GM23338 (cell line): ENCODE data around the gene HOXA10. TPM values are rescaled to one million over a fixed set of nuclear protein-coding genes. Genes with fewer than 3 reads are reported as not detected.

ENCODE experiments used
- ATAC-seq: fragments of 200-7000 bp; cut with Tn5 transposase; 3 replicates; pipeline ENCODE4 v1.9.1; 2020
- DNase-seq: peaks from one replicate; pipeline ENCODE4 v3.0.0-alpha.2; 2015; ENCODE audit warnings: low spot score
- H2AFZ ChIP-seq: fragments of 200-600 bp; sonication (generic); 2 replicates; pipeline ENCODE4 v1.8.0; 2016; ENCODE audit warnings: antibody characterized with exemption, mild to moderate bottlenecking, moderate library complexity
- H3F3A ChIP-seq: fragments of 200-600 bp; sonication (generic); replicated peaks from 2 replicates; pipeline ENCODE4 v1.8.0; 2017; ENCODE audit warnings: antibody characterized with exemption, mixed run types, low read depth
- H3K27ac ChIP-seq: fragments of 200-600 bp; sonication (generic); 2 replicates; pipeline ENCODE4 v1.6.1; 2016; ENCODE audit warnings: low read depth
- H3K27me3 ChIP-seq: fragments of 200-600 bp; sonication (generic); 2 replicates; pipeline ENCODE4 v1.8.0; 2016; ENCODE audit warnings: mild to moderate bottlenecking, mixed run types, moderate library complexity; ENCODE audit not compliant: insufficient read depth
- H3K36me3 ChIP-seq: fragments of 200-600 bp; sonication (generic); 2 replicates; pipeline ENCODE4 v1.8.0; 2016; ENCODE audit warnings: mild to moderate bottlenecking; ENCODE audit not compliant: insufficient read depth
- H3K4me1 ChIP-seq: fragments of 200-600 bp; sonication (generic); 2 replicates; pipeline ENCODE4 v1.8.0; 2016; ENCODE audit warnings: mild to moderate bottlenecking, moderate library complexity; ENCODE audit not compliant: insufficient read depth
- H3K4me2 ChIP-seq: fragments of 200-600 bp; sonication (generic); 2 replicates; pipeline ENCODE4 v1.7.1; 2017; ENCODE audit warnings: mixed run types
- H3K4me3 ChIP-seq: fragments of 200-600 bp; sonication (generic); 2 replicates; pipeline ENCODE4 v1.6.1; 2016; ENCODE audit warnings: mixed run types
- H3K79me2 ChIP-seq: fragments of 200-600 bp; sonication (generic); replicated peaks from 2 replicates; pipeline ENCODE4 v1.8.0; 2017; ENCODE audit warnings: mild to moderate bottlenecking; ENCODE audit not compliant: insufficient read depth
- H3K9me2 ChIP-seq: fragments of 200-600 bp; sonication (generic); 2 replicates; pipeline ENCODE4 v1.8.0; 2017; ENCODE audit not compliant: insufficient read depth
- H4K20me1 ChIP-seq: fragments of 200-600 bp; sonication (generic); replicated peaks from 2 replicates; pipeline ENCODE4 v1.8.0; 2017; ENCODE audit warnings: mild to moderate bottlenecking; ENCODE audit not compliant: insufficient read depth
- H3K27ac Mint-ChIP-seq: 2 replicates; pipeline ENCODE4 v1.8.0; 2020; ENCODE audit warnings: inconsistent platforms, mild to moderate bottlenecking, moderate library complexity, mixed read lengths
- H3K27me3 Mint-ChIP-seq: 3 replicates; pipeline ENCODE4 v1.8.0; 2022; ENCODE audit warnings: low read depth, mild to moderate bottlenecking, moderate library complexity, mixed read lengths, inconsistent platforms; ENCODE audit not compliant: insufficient read depth, poor library complexity
- H3K36me3 Mint-ChIP-seq: 3 replicates; pipeline ENCODE4 v1.8.0; 2021; ENCODE audit warnings: low read depth, mild to moderate bottlenecking, inconsistent platforms, moderate library complexity, mixed read lengths
- H3K4me1 Mint-ChIP-seq: 3 replicates; pipeline ENCODE4 v1.8.0; 2020; ENCODE audit warnings: mild to moderate bottlenecking, inconsistent platforms, mixed read lengths
- H3K4me3 Mint-ChIP-seq: 3 replicates; pipeline ENCODE4 v1.8.0; 2021; ENCODE audit warnings: moderate library complexity, mild to moderate bottlenecking, inconsistent platforms, mixed read lengths
- H3K9me3 Mint-ChIP-seq: 3 replicates; pipeline ENCODE4 v1.8.0; 2020; ENCODE audit warnings: moderate library complexity, mild to moderate bottlenecking, inconsistent platforms, mixed read lengths
- EZH2 ChIP-seq: fragments of 200-600 bp; sonication (generic); IDR thresholded peaks from one replicate; pipeline ENCODE4 v1.8.0; 2017; ENCODE audit warnings: antibody characterized with exemption, mild to moderate bottlenecking, low read depth; ENCODE audit not compliant: unreplicated experiment
- EZH2phosphoT487 ChIP-seq: fragments of 200-600 bp; sonication (generic); IDR thresholded peaks from one replicate; pipeline ENCODE4 v1.8.1; 2018; ENCODE audit warnings: antibody characterized with exemption; ENCODE audit not compliant: unreplicated experiment
- JUNB ChIP-seq: IDR thresholded peaks from one replicate; pipeline ENCODE4 v1.6.1; 2016; ENCODE audit warnings: antibody characterized with exemption; ENCODE audit not compliant: unreplicated experiment
- STAT1 ChIP-seq: IDR thresholded peaks from one replicate; pipeline ENCODE4 v1.6.1; 2016; ENCODE audit warnings: antibody characterized with exemption; ENCODE audit not compliant: unreplicated experiment
- ZNF462 ChIP-seq: fragments of 250-450 bp; sonication (Bioruptor Pico); IDR thresholded peaks from 2 replicates; pipeline ENCODE4 v1.5.0; 2020; ENCODE audit warnings: mild to moderate bottlenecking, moderate library complexity
- polyA plus RNA-seq: library from polyadenylated mRNA; unstranded; fragments of >200 nt; fragmentation: Nextera tagmentation; extraction: Ambion mirVana; gene quantifications from 2 replicates; pipeline ENCODE4 v1.2.1, GENCODE V29; 2016
- total RNA-seq: library from RNA; depleted of rRNA; stranded (reverse); fragments of >200 nt; shearing (Covaris generic); gene quantifications from 2 replicates; pipeline ENCODE4 v1.2.3, GENCODE V29; 2014
- TF ChIP-seq, protein P1 (sequence below): IDR thresholded peaks from 2 replicates; pipeline ENCODE4 v1.6.1; 2016; ENCODE audit warnings: antibody characterized with exemption
- TF ChIP-seq, protein P2 (sequence below), 2 experiments: fragments of 200-600 bp in 1 of 2; sonication (generic) in 1 of 2; conservative IDR thresholded peaks; 2 replicates each; pipeline versions ENCODE4 v1.5.1 to v1.6.1; 2016 to 2017; ENCODE audit warnings: antibody characterized with exemption in 2 of 2, low read depth in 2 of 2, mild to moderate bottlenecking in 2 of 2, moderate library complexity in 1 of 2

The HOXA10 gene
- total and polyA plus RNA-seq, 2 experiments from 2014 or later = not detected

DNA sequence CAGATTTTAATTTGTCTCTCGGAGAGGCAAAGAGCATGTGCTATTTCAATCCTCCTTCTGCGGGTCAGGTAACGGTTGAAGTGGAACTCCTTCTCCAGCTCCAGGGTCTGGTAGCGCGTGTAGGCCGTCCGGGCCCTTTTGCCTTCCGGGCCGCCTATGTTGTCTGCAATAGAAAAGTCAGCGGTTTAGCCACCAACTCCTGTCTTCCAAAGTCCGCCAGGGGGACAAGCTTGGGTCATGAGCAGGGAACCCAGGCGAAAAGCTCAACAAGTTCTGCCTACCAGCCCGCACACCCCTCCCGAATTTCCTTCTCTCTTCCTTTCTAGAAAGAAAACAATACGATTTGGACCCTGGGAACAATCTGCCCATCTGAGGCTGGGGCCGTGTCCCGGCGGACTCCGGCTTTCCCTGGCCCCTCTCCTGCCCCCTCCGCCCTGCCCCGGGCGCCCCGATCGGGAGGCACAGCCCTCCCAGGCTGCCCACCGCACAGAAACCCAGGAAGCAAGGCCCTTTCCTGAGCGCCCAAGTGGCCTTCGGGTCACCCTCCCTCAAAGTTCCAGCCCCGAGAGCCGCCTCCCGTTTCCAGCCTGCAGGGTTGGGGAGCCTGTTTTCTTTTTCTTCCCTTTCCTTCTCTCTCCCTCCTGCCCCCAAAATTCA lies 32.1 kb downstream of the HOXA10 start:
- DNase-seq = peak; percentile 75

DNA sequence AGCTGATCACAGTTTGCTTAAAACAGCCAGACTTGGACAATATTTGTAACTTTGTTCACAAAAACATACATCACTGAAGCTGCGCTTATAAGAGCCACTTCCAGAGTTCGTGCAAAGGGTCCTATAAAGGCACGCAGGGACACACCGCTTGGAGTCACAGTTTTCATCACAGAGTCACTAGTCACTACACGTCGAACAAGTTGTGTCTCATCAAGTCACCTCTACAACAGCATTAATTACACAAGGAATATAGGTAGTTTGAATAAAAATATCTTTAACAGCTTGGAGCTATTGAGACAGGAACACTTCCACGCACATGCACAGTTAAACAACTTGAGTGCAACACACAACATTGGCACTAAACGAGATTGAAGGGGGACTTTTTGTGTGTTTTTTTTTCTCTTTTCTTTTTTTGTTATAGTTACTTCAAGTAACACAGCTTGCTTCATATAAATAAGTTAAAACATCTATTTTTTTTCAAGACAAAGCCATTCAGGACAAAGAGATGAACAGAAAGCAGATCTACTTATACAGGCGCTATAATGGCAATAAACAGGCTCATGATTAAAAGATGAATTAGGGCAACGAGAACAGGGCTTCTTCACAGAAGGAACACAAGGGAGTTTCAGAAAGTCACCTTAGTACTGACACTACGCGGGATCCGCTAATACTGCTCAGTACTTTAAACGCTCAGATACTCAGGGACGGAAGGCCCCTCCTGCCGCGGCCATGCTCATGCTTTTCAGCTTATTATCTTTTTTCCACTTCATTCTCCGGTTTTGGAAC lies 32.8 kb downstream of the HOXA10 start:
- Histone ChIP-seq H3K27ac (no peak overlapping the region), H3K4me2 (no peak overlapping the region), H3K9me2 (no peaks in the 10 kb centered on the region), H3F3A (peaks cover 37% of the 10 kb centered on the region), H3K27me3 (peaks cover 100% of the 10 kb centered on the region), H2AFZ (no peak overlapping the region), H3K4me1 (peaks cover 31% of the 10 kb centered on the region), H3K79me2 (no peaks in the 10 kb centered on the region), H3K4me3 (no peak overlapping the region), H3K36me3 (no peaks in the 10 kb centered on the region), H4K20me1 (peaks cover 40% of the 10 kb centered on the region)
- peak overlapping the region; percentile 36; the same call in 1 of the 3 replicates for H3K4me3 Mint-ChIP-seq
- no peak overlapping the region for H3K27ac Mint-ChIP-seq
- H3K27me3 Mint-ChIP-seq = peaks cover 100% of the 10 kb centered on the region
- TF ChIP-seq EZH2 = peak; percentile 96
- TF ChIP-seq EZH2phosphoT487 = peak; percentile 77
- TF ChIP-seq STAT1 = no peak
- TF ChIP-seq, protein P1, sequence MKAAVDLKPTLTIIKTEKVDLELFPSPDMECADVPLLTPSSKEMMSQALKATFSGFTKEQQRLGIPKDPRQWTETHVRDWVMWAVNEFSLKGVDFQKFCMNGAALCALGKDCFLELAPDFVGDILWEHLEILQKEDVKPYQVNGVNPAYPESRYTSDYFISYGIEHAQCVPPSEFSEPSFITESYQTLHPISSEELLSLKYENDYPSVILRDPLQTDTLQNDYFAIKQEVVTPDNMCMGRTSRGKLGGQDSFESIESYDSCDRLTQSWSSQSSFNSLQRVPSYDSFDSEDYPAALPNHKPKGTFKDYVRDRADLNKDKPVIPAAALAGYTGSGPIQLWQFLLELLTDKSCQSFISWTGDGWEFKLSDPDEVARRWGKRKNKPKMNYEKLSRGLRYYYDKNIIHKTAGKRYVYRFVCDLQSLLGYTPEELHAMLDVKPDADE = no peak
- TF ChIP-seq ZNF462 = no peak
- peaks cover 21% of the 10 kb centered on the region for H3K4me1 Mint-ChIP-seq
- ATAC-seq (no peak), DNase-seq (no peak)
- H3K9me3 Mint-ChIP-seq = peaks cover 11% of the 10 kb centered on the region; the same call in 2 of the 3 replicates
- H3K36me3 Mint-ChIP-seq = no peaks in the 10 kb centered on the region; the same call in 2 of the 3 replicates

More for the DNA sequence above, 32.1 kb downstream of the HOXA10 start:
- Histone ChIP-seq H3K4me2 (peak overlapping the region; percentile 93), H3K4me1 (peaks cover 31% of the 10 kb centered on the region), H2AFZ (no peak overlapping the region), H4K20me1 (peaks cover 47% of the 10 kb centered on the region), H3K9me2 (no peaks in the 10 kb centered on the region), H3K79me2 (no peaks in the 10 kb centered on the region), H3K27me3 (peaks cover 100% of the 10 kb centered on the region), H3K4me3 (peak overlapping the region; percentile 60), H3K36me3 (no peaks in the 10 kb centered on the region), H3F3A (peaks cover 44% of the 10 kb centered on the region), H3K27ac (no peak overlapping the region)
- Mint-ChIP-seq H3K27me3 (peaks cover 100% of the 10 kb centered on the region), H3K9me3 (peaks cover 19% of the 10 kb centered on the region; the same call in 2 of the 3 replicates), H3K27ac (no peak overlapping the region), H3K4me3 (peak overlapping the region; percentile 63), H3K36me3 (no peaks in the 10 kb centered on the region; the same call in 2 of the 3 replicates), H3K4me1 (peaks cover 21% of the 10 kb centered on the region)
- ATAC-seq = peak; percentile 9
- TF ChIP-seq JUNB (no peak), EZH2 (peak; percentile 85)
- TF ChIP-seq, protein P2, sequence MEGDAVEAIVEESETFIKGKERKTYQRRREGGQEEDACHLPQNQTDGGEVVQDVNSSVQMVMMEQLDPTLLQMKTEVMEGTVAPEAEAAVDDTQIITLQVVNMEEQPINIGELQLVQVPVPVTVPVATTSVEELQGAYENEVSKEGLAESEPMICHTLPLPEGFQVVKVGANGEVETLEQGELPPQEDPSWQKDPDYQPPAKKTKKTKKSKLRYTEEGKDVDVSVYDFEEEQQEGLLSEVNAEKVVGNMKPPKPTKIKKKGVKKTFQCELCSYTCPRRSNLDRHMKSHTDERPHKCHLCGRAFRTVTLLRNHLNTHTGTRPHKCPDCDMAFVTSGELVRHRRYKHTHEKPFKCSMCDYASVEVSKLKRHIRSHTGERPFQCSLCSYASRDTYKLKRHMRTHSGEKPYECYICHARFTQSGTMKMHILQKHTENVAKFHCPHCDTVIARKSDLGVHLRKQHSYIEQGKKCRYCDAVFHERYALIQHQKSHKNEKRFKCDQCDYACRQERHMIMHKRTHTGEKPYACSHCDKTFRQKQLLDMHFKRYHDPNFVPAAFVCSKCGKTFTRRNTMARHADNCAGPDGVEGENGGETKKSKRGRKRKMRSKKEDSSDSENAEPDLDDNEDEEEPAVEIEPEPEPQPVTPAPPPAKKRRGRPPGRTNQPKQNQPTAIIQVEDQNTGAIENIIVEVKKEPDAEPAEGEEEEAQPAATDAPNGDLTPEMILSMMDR (conservative IDR thresholded peaks at IDR 0.05; ENCODE audit: low read depth in 2 of 2) = 0 out of 4 replicates have a peak, but pooled peaks have one; percentile 5 to 13
